HG02884 (cell line): ENCODE results near the gene FAM50A.
A peak's percentile ranks its signal among the peaks of the same experiment; 100 is the strongest.
"Not testable (repeated sequence)": the region's sequence is repeated elsewhere in the genome, so short reads cannot be mapped to it uniquely, and the experiment has no call there.

Source experiments
- ATAC-seq: cut with Tn5 transposase; IDR thresholded peaks from one replicate; pipeline ENCODE4 v1.9.1; 2021; ENCODE audit warnings: mild to moderate bottlenecking, moderate library complexity; ENCODE audit not compliant: unreplicated experiment

The FAM50A gene, protein sequence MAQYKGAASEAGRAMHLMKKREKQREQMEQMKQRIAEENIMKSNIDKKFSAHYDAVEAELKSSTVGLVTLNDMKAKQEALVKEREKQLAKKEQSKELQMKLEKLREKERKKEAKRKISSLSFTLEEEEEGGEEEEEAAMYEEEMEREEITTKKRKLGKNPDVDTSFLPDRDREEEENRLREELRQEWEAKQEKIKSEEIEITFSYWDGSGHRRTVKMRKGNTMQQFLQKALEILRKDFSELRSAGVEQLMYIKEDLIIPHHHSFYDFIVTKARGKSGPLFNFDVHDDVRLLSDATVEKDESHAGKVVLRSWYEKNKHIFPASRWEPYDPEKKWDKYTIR

GRCh38 chrX:154443992-154444754 lies at the start of gene FAM50A:
Gene FAM50A (plus strand): TSS chrX:154444141. CDS start chrX:154444236, 95 bp downstream.
- peak; percentile 66 for ATAC-seq

- ATAC-seq = not testable (repeated sequence)
Observed at GRCh38 chrX:154396363-154396762, 47.6 kb upstream of the FAM50A start.

DNA sequence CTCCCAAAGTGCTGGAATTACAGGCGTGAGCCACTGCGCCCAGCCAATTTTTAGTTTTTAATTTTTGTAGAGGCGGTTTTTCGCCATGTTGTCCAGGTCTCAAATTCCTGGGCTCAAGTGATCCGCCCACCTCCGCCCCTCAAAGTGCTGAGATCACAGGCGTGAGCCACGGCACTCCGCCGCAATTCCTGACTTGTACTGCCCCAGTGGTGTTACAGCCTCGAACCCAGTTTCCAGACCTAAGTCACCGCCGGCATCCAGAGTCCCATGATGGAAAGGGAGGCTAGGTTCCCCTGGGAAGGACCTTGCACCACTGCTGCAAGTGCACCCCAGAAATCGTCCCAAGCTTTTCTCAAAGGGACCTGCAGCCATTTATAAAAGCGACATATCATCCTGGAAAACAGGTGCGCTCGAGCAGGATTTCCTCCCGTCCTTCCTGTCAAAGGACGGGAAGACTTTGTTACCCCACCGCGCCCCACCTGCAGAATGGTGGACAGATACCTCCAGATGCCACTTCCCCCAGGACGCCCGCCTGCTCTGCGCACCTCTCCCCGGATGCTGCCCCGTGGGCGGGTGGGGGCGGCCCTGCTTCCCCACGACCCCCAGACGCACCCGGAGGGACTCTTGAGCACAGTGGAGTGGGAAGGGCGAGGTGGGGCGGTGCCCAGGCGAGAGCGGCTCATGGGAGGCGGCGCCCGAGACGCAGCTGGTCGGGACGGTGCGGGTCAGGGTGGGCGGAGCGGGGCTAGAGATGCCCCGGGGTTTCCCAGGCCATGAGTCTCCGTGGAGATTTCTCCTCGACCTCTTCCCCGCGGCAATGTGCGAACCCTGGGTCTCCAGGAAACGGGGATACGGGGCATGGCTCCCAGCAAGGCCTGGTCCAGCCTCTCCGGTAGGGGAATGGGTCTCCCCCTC lies 46.7 kb upstream of the FAM50A start:
- ATAC-seq = peak; percentile 44

- peak; percentile 68 for ATAC-seq
Observed at GRCh38 chrX:154397888-154398667, 45.9 kb upstream of the FAM50A start, which contains the start of gene RPL10. Gene RPL10 (plus strand): TSS chrX:154398377. CDS start chrX:154398520, 143 bp downstream.

DNA sequence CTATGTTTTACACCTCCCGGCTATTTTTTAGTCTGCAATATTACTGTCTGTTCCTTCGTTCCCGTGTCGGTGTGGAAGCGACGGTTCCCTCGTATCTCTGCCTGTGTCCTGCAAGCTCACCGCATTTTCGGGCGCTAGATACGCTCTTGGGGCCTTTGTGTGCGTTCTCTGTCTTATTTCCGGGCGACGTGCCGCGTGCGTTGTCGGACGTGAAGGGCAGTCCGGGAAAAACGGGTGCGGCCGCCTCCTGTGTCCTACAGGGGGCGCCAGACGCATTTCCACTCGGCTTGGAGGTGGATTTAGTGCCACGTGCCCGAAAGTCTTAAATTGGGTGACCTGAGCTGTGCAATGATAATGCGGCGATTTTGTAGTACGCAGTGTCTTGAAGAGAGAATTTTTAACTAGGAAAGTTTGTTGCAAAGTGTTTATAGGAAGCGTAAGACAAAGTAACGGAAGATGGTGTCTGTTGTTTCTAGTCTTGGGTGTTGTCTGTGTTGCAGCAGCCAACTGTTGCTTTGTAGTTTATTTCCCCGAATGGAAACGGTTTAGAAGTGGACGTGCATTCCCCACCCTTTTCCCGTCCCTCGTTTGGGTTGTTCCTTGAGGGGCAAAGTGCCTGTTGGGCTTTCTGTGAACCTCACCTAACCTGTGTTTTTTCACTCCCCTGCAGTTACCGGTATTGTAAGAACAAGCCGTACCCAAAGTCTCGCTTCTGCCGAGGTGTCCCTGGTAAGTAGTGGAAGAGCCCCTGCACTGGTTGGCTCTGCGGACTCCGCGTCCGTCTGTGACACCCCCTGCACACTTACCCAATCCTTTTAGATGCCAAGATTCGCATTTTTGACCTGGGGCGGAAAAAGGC lies 45.0 kb upstream of the FAM50A start:
- ATAC-seq = no peak

- ATAC-seq = no peak
Observed at GRCh38 chrX:154399527-154400368, 44.2 kb upstream of the FAM50A start.

GRCh38 chrX:154400369-154400817 lies 43.5 kb upstream of the FAM50A start:
- not testable (repeated sequence) for ATAC-seq

DNA sequence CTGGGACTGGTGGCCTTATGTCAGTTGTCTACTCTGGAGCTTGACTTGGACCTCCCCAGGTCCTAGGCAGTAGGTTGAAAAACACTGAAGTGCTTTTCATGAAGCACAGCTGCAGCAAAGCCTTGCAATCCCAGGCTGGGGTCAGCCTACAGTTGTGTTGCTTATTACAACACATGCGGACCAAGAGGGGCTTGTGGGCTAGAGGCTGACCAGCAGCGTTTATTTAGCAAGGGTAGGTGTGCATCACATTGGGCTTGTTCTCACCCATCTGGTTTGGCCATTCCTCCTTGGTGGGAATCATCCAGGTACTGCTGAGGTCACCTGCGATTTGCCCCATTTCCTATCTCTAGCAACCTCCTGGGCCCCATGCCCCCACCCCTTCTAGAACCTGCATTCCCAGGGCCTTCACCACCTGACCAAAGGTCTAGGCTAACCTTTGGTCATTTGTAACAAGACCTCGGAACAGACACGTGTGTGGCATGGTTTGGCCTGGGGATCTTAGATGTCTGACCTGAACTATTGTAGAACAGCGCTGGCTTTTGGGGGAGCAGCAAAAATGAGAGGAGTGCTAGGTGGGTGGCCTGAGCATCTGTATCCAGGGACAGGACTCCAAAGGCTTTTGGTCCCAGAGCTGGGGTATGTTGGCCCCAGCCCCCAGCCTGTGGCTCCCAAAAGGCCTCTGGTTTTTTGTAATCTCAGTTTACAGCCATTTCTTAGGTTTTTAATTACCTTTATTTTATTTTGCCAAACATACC lies 42.7 kb upstream of the FAM50A start:
- no peak for ATAC-seq

DNA sequence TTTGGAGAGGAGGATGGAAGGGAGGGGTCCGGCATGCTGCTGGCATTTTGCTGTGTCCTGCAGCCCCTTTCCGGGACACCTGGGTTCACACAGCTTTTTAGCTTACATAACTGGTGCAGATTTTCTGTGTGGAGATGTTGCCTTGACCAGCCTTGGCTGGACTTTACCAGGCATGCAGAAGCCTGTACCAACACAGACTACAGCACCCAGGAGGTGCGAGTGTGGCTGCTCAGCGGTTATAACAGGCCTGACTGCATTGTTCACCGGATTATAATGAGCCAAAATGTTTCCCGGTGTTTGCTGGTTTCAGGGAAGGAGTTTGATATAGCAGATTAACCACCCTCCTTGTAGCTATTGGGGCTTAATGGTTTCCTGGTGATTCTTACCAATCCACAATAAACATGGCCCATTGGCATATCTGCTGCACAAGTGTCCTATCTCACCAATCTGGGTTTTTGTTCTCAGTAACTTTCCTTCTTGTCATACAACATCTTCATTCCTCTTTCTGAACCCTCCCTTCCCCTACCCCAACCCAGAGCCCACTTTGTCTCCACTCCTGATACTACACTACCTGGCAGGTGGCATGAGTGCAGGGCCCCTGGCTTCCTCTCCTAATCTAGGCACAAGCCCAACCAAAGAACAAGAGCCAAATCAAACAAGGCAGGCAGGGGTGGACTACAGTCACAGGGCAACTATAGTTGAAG lies 41.9 kb upstream of the FAM50A start:
- ATAC-seq = no peak

- no peak for ATAC-seq
Observed at GRCh38 chrX:154402622-154403127, 41.3 kb upstream of the FAM50A start.

- ATAC-seq = no peak
Observed at GRCh38 chrX:154403192-154403591, 40.7 kb upstream of the FAM50A start.

DNA sequence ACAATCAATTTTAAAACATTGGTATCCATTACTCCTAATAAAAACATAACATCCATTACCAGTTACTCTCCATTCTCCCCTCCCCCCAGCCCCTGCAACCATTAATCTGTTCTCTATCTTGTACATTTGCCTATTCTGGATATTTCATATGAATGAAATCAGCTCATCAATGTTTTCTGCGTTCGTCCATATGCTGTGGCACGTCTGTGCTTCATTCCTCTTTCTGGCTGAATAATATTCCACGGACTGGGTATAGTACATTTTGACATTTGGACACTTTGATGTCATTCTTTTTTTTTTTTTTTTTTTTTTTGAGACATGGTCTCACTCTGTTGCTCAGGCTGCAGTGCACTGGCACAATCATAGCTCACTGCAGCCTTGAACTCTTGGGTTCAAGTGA lies 40.1 kb upstream of the FAM50A start:
- ATAC-seq = no peak

- no peak for ATAC-seq
Observed at GRCh38 chrX:154404625-154405192, 39.2 kb upstream of the FAM50A start.

- no peak for ATAC-seq
Observed at GRCh38 chrX:154408659-154409221, 35.2 kb upstream of the FAM50A start.

DNA sequence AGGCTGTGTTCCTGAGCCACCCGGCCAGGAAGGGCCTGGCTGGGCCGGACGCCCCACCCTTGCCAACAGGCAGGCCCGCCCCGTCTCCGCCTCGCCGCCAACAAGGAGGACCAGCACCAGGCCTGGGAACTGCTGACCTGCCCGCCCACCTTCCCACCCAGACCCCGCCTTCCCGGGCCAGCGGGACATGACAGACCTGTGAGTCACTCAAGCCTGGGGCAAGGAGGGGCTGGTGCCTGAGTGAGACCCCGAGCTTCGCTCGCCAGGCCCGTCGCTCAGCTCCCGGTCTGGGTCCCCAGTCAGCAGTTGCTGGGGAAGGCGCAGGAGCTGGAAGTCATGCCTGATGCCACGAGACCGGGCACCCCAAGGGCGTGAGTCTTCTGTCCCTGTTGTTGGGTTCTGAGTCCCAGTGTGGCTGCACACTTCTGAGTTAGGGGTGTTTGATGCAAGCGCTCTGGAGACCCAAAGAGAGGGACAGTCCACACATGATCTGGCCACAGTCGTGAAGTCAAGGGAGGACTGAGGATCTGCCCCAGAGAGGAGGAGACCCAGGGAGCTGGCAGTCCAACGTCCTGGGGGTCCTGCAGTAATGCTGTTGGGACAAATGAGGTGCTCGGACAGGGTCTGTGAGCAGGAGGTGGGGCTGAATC lies 34.6 kb upstream of the FAM50A start, which contains the start of gene DNASE1L1:
Gene DNASE1L1 (minus strand): TSS at position 33 of the 650 bp plus-strand sequence. CDS start 3,686 bp downstream, outside the sequence.
- ATAC-seq = no peak
